ENCODE data around the gene RUNX1.

The RUNX1 gene

DNA sequence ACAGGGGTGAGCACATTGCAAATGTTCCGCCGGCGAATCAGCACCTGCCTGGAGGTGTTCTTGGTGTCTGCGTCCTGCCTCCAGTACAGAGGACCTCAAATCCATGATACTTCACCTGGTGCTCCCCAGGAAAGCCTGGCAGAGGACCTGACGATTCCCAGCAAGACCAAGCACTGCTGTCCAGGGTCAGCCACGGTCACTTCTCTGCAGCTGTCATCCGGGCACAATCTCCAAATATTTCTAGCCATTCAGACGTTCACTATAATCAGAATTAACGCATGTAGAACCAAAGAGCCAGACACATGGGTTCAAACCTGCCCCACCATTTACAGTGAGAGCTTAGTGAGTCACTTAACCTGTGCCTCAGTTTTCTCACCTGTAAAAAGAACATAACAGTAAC lies 305.8 kb downstream of the RUNX1 start:
- H3K36me3 Mint-ChIP-seq (ENCODE audit: low read depth), result no peaks in the 10 kb centered on the region
- H3K4me3 Mint-ChIP-seq, result no peak overlapping the region
- H3K9me3 Mint-ChIP-seq, result no peaks in the 10 kb centered on the region
- H3K27me3 Mint-ChIP-seq, result peaks cover 11% of the 10 kb centered on the region
- no peak overlapping the region for H3K27ac Mint-ChIP-seq
- peaks cover 6% of the 10 kb centered on the region for H3K4me1 Mint-ChIP-seq (ENCODE audit: low read depth)

- Mint-ChIP-seq H3K4me1 (ENCODE audit: low read depth) (peaks cover under 1% of the 10 kb centered on the region), H3K9me3 (no peaks in the 10 kb centered on the region), H3K27ac (no peak overlapping the region), H3K27me3 (peaks cover 23% of the 10 kb centered on the region), H3K36me3 (ENCODE audit: low read depth) (no peaks in the 10 kb centered on the region), H3K4me3 (no peak overlapping the region)
These were observed 308.9 kb downstream of the RUNX1 start for GRCh38 chr21:34740198-34740597.

Measured in stimulated activated naive CD8-positive, alpha-beta T cell treated with anti-CD3 and anti-CD28 coated beads, Interleukin-15, Interleukin-2, amounts not matched to agents 100 ng/mL and 50 ng/mL, for 24 hours (primary cell).